HEK293T (cell line): Measurements from ENCODE around the gene ABCB9.

Source experiments
- CTCF ChIA-PET: fragments of 350-600 bp; formaldehyde crosslinking; extraction: SDS; loops from one replicate; lab custom pipeline; 2021; ENCODE audit warnings: antibody characterized with exemption, inconsistent platforms; lab: Yijun Ruan, JAX
- POLR2A ChIA-PET: fragments of 350-600 bp; formaldehyde crosslinking; extraction: SDS; loops from one replicate; lab custom pipeline; 2020; ENCODE audit warnings: antibody characterized with exemption, inconsistent platforms; lab: Yijun Ruan, JAX
- DNase-seq: peaks from one replicate; pipeline ENCODE4 v3.0.0; 2012; ENCODE audit warnings: mixed read lengths; ENCODE audit errors: extremely low spot score
- ARNT ChIP-seq: fragments of 450-650 bp; IDR thresholded peaks from 2 replicates; pipeline ENCODE4 v1.6.1; 2017; ENCODE audit warnings: mild to moderate bottlenecking
- BHLHE40 ChIP-seq: fragments of 450-650 bp; IDR thresholded peaks from 2 replicates; pipeline ENCODE4 v1.6.1; 2016; ENCODE audit warnings: mild to moderate bottlenecking, moderate library complexity, borderline replicate concordance
- CTBP1 ChIP-seq: fragments of 450-650 bp; IDR thresholded peaks from 2 replicates; pipeline ENCODE4 v1.6.1; 2016; ENCODE audit warnings: borderline replicate concordance
- ELF4 ChIP-seq: fragments of 450-650 bp; IDR thresholded peaks from 2 replicates; pipeline ENCODE4 v1.6.1; 2017; ENCODE audit warnings: antibody characterized with exemption
- FOXA1 ChIP-seq: fragments of 450-650 bp; IDR thresholded peaks from 2 replicates; pipeline ENCODE4 v1.6.1; 2016; ENCODE audit warnings: mild to moderate bottlenecking
- FOXK2 ChIP-seq: fragments of 450-650 bp; IDR thresholded peaks from 2 replicates; pipeline ENCODE4 v1.6.1; 2016; ENCODE audit warnings: mild to moderate bottlenecking
- FOXM1 ChIP-seq: fragments of 450-650 bp; IDR thresholded peaks from 2 replicates; pipeline ENCODE4 v1.6.1; 2017; ENCODE audit warnings: mild to moderate bottlenecking, borderline replicate concordance
- HDGF ChIP-seq: fragments of 450-650 bp; IDR thresholded peaks from 2 replicates; pipeline ENCODE4 v1.6.1; 2017; ENCODE audit warnings: antibody characterized with exemption, borderline replicate concordance
- L3MBTL2 ChIP-seq: fragments of 450-650 bp; conservative IDR thresholded peaks from 2 replicates; pipeline ENCODE4 v1.6.1; 2016; ENCODE audit warnings: mild to moderate bottlenecking
- LEF1 ChIP-seq: fragments of 450-650 bp; IDR thresholded peaks from 2 replicates; pipeline ENCODE4 v1.6.1; 2017; ENCODE audit warnings: mild to moderate bottlenecking, borderline replicate concordance
- NFRKB ChIP-seq: fragments of 450-650 bp; IDR thresholded peaks from 2 replicates; pipeline ENCODE4 v1.6.1; 2016; ENCODE audit warnings: mild to moderate bottlenecking, moderate library complexity
- PKNOX1 ChIP-seq: fragments of 450-650 bp; IDR thresholded peaks from 2 replicates; pipeline ENCODE4 v1.6.1; 2016
- SP1 ChIP-seq: fragments of 450-650 bp; IDR thresholded peaks from 2 replicates; pipeline ENCODE4 v1.6.1; 2017
- SUZ12 ChIP-seq: fragments of 450-650 bp; IDR thresholded peaks from 2 replicates; pipeline ENCODE4 v1.6.1; 2016; ENCODE audit warnings: mild to moderate bottlenecking
- TARDBP ChIP-seq: fragments of 450-650 bp; IDR thresholded peaks from 2 replicates; pipeline ENCODE4 v1.6.1; 2016
- ZNF384 ChIP-seq: fragments of 450-650 bp; IDR thresholded peaks from 2 replicates; pipeline ENCODE4 v1.6.1; 2016

ABCB9 gene

GRCh38 chr12:122994781-122995502 lies 28.7 kb upstream of the ABCB9 start:
- ChIA-PET POLR2A (no interaction called here), CTCF (no interaction called here)
- no peak for TF ChIP-seq CTBP1
- no peak for DNase-seq

- ChIA-PET CTCF (no interaction called here), POLR2A (no interaction called here)
- TF ChIP-seq L3MBTL2 (no peak), LEF1 (no peak), SP1 (no peak), SUZ12 (no peak)
- DNase-seq = no peak
Measured at GRCh38 chr12:122994140-122994675, 27.9 kb upstream of the ABCB9 start.

GRCh38 chr12:122992386-122992785 lies 26.1 kb upstream of the ABCB9 start:
- DNase-seq = no peak
- ChIA-PET CTCF (interaction anchor here (0.7 kb wide), 1 partner anchor 11 kb away, joined by 3 read pairs; no protein-coding TSS in a partner anchor), POLR2A (interaction anchor here (1.0 kb wide), 1 partner anchor 9 kb away, joined by 3 read pairs; no protein-coding TSS in a partner anchor)
- TF ChIP-seq SUZ12 (no peak), NFRKB (no peak), SP1 (no peak), FOXA1 (no peak), FOXK2 (no peak), HDGF (no peak), L3MBTL2 (no peak), CTBP1 (no peak), ZNF384 (no peak), ARNT (no peak), BHLHE40 (no peak), ELF4 (no peak), FOXM1 (no peak), LEF1 (no peak), PKNOX1 (no peak), TARDBP (no peak)

- CTCF ChIA-PET = no interaction called here
- DNase-seq = no peak
- no peak for TF ChIP-seq FOXA1
- TF ChIP-seq CTBP1 = no peak
- no peak for TF ChIP-seq NFRKB
- TF ChIP-seq FOXM1 = no peak
- no peak for TF ChIP-seq BHLHE40
- POLR2A ChIA-PET = interaction anchor here (1.0 kb wide), 1 partner anchor 9 kb away, joined by 3 read pairs; no protein-coding TSS in a partner anchor
Measured at GRCh38 chr12:122991623-122992275, 25.5 kb upstream of the ABCB9 start.

- ChIA-PET CTCF (no interaction called here), POLR2A (interaction anchor here (1.2 kb wide), 1 partner anchor 17 kb away, joined by 3 read pairs; no protein-coding TSS in a partner anchor)
- no peak for TF ChIP-seq CTBP1
- TF ChIP-seq PKNOX1 = no peak
- no peak for TF ChIP-seq HDGF
- TF ChIP-seq FOXK2 = no peak
- TF ChIP-seq TARDBP = no peak
- no peak for TF ChIP-seq FOXM1
- TF ChIP-seq SP1 = no peak
- no peak for TF ChIP-seq L3MBTL2
- TF ChIP-seq BHLHE40 = no peak
- TF ChIP-seq LEF1 = no peak
- no peak for TF ChIP-seq ARNT
- TF ChIP-seq SUZ12 = no peak
- no peak for TF ChIP-seq ELF4
- TF ChIP-seq FOXA1 = no peak
- no peak for TF ChIP-seq NFRKB
- TF ChIP-seq ZNF384 = no peak
- DNase-seq = no peak
Measured at GRCh38 chr12:122990961-122991622, 24.8 kb upstream of the ABCB9 start.

GRCh38 chr12:122990561-122990960 lies 24.3 kb upstream of the ABCB9 start:
- DNase-seq = no peak
- TF ChIP-seq NFRKB (no peak), ZNF384 (no peak), FOXK2 (no peak), PKNOX1 (no peak), CTBP1 (no peak), FOXM1 (no peak), HDGF (no peak), LEF1 (no peak), SUZ12 (no peak), TARDBP (no peak), SP1 (no peak), ELF4 (no peak), BHLHE40 (no peak), L3MBTL2 (no peak), FOXA1 (no peak), ARNT (no peak)
- CTCF ChIA-PET = no interaction called here
- POLR2A ChIA-PET = interaction anchor here (1.2 to 1.4 kb wide), 2 partner anchors 16 to 242 kb away, joined by 3 to 7 read pairs; partner anchors contain the start of gene MPHOSPH9
